Measurements from ENCODE around the gene PTCH2.

PTCH2 gene

DNA sequence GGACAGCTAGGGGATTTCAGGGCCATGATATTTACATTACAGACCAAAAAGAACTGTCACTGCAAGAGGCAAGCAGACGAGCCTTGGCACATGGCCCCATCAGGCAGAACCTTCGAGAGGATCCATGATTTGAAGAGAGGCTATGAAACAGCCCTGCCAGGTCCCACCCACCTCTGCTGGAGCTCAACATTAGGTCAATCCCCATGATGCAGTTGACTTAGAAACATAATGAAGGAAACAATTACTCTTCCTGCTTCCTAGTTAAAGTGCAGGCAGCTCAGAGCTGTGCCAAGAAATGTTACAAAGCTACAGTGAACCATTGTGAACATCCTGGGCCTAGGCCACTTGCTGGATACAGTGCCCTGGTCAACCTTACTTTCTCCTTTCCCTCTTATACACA, 41.7 kb upstream of the PTCH2 start:
- CTCF ChIA-PET = interaction anchor here (0.7 kb wide), 1 partner anchor 127 kb away, joined by 3 read pairs; the partner anchor contains the start of gene UROD
- Histone ChIP-seq H3K36me3 (ENCODE audit: control insufficient read depth in 2 of 2, insufficient read depth in 1 of 2, low read length in 2 of 2) (peaks cover 0 to 55% of the 10 kb centered on the region in 2 experiments; a peak in 1 of 3 replicates), H3K27ac (ENCODE audit: extremely low read depth, low read depth, low read length) (no peak overlapping the region), H3K4me3 (ENCODE audit: low read depth, low read length) (no peak overlapping the region), H3K4me1 (ENCODE audit: control insufficient read depth, insufficient read depth, low read length) (no peaks in the 10 kb centered on the region), H3K9me3 (ENCODE audit: control insufficient read depth, insufficient read depth, low read depth, low read length) (no peaks in the 10 kb centered on the region)
- TF ChIP-seq SP7 (tag by site-specific recombination; IDR thresholded peaks at IDR 0.05) (no peak), ZNF133 (tag by site-specific recombination; IDR thresholded peaks at IDR 0.05) (no peak), ZFHX2 (tag by site-specific recombination; conservative IDR thresholded peaks at IDR 0.05) (no peak)
- POLR2A ChIA-PET = no interaction called here

DNA sequence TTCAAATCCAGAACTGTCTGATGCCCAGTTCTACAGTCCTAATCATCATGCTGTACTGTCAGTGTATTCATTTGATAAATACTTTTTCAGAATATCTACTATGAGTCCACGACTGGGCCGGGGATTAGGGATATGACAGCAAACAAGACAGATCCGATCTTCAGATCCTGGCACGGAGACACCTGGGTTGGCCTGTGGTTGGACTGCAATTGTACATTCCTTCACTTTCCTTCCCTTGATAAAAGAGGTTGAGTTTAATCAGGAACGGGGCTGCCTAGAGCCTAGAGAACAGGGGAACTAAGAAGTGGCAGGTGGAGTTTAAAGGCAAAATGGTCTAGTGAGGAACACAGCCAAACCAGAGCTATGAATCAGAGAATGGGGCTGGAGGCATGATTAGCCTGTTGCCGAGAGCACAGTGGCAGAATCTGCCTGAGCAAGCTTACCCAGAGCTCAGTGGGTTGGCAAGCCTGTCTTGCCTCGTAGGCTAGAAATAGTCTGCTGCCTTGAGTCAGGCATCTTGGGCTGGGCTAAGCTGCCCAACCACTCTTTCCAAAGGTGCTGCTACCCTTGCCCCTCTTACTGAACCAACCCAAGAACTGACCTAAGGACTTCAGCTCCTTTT, 38.1 kb upstream of the PTCH2 start:
- Histone ChIP-seq H3K27ac (ENCODE audit: extremely low read depth, low read depth, low read length) (no peak overlapping the region), H3K9me3 (ENCODE audit: control insufficient read depth, insufficient read depth, low read depth, low read length) (no peaks in the 10 kb centered on the region), H3K36me3 (ENCODE audit: control insufficient read depth in 2 of 2, insufficient read depth in 1 of 2, low read length in 2 of 2) (peaks cover 0 to 53% of the 10 kb centered on the region in 2 experiments; a peak in 1 of 3 replicates), H3K4me1 (ENCODE audit: control insufficient read depth, insufficient read depth, low read length) (no peaks in the 10 kb centered on the region), H3K4me3 (ENCODE audit: low read depth, low read length) (no peak overlapping the region)
- ChIA-PET CTCF (no interaction called here), POLR2A (no interaction called here)
- TF ChIP-seq ZNF311 (tag by site-specific recombination; IDR thresholded peaks at IDR 0.05; ENCODE audit: borderline replicate concordance) (no peak), IKZF3 (tag by site-specific recombination; IDR thresholded peaks at IDR 0.05) (no peak), ZNF837 (tag by site-specific recombination; IDR thresholded peaks at IDR 0.05) (no peak), ZNF248 (tag by site-specific recombination; IDR thresholded peaks at IDR 0.05) (no peak), ZFP3 (tag by site-specific recombination; IDR thresholded peaks at IDR 0.05; ENCODE audit: low read depth) (no peak), ZNF558 (tag by site-specific recombination; IDR thresholded peaks at IDR 0.05) (no peak), ZBTB48 (tag by site-specific recombination; IDR thresholded peaks at IDR 0.05) (no peak)

GRCh38 chr1:44874155-44874554, 31.1 kb upstream of the PTCH2 start:
- CTCF ChIA-PET = no interaction called here
- POLR2A ChIA-PET = no interaction called here
- no peak overlapping the region for H3K27ac ChIP-seq (ENCODE audit: extremely low read depth, low read depth, low read length)
- no peak overlapping the region for H3K4me3 ChIP-seq (ENCODE audit: low read depth, low read length)
- H3K36me3 ChIP-seq (ENCODE audit: control insufficient read depth in 2 of 2, insufficient read depth in 1 of 2, low read length in 2 of 2) = peaks cover 0 to 50% of the 10 kb centered on the region in 2 experiments; a peak in 2 of 3 replicates
- H3K9me3 ChIP-seq (ENCODE audit: control insufficient read depth, insufficient read depth, low read depth, low read length) = no peaks in the 10 kb centered on the region
- H3K4me1 ChIP-seq (ENCODE audit: control insufficient read depth, insufficient read depth, low read length) = peaks cover 2% of the 10 kb centered on the region; the same call in 1 of the 2 replicates
- TF ChIP-seq, protein P1, sequence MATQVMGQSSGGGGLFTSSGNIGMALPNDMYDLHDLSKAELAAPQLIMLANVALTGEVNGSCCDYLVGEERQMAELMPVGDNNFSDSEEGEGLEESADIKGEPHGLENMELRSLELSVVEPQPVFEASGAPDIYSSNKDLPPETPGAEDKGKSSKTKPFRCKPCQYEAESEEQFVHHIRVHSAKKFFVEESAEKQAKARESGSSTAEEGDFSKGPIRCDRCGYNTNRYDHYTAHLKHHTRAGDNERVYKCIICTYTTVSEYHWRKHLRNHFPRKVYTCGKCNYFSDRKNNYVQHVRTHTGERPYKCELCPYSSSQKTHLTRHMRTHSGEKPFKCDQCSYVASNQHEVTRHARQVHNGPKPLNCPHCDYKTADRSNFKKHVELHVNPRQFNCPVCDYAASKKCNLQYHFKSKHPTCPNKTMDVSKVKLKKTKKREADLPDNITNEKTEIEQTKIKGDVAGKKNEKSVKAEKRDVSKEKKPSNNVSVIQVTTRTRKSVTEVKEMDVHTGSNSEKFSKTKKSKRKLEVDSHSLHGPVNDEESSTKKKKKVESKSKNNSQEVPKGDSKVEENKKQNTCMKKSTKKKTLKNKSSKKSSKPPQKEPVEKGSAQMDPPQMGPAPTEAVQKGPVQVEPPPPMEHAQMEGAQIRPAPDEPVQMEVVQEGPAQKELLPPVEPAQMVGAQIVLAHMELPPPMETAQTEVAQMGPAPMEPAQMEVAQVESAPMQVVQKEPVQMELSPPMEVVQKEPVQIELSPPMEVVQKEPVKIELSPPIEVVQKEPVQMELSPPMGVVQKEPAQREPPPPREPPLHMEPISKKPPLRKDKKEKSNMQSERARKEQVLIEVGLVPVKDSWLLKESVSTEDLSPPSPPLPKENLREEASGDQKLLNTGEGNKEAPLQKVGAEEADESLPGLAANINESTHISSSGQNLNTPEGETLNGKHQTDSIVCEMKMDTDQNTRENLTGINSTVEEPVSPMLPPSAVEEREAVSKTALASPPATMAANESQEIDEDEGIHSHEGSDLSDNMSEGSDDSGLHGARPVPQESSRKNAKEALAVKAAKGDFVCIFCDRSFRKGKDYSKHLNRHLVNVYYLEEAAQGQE (tag by site-specific recombination; IDR thresholded peaks at IDR 0.05) = no peak
- TF ChIP-seq ZNF140 (tag by site-specific recombination; IDR thresholded peaks at IDR 0.05) = no peak
- TF ChIP-seq ZNF133 (tag by site-specific recombination; IDR thresholded peaks at IDR 0.05) = no peak
- TF ChIP-seq ZNF23 (tag by site-specific recombination; IDR thresholded peaks at IDR 0.05; ENCODE audit: borderline replicate concordance) = no peak
- TF ChIP-seq ZNF555 (tag by site-specific recombination; conservative IDR thresholded peaks at IDR 0.05) = no peak
- no peak for TF ChIP-seq ZNF121 (tag by site-specific recombination; IDR thresholded peaks at IDR 0.05)
- TF ChIP-seq TCF7L2 (IDR thresholded peaks at IDR 0.05; ENCODE audit: borderline replicate concordance, low read depth, low read length) = no peak
- no peak for TF ChIP-seq HOXA7 (CRISPR knock-in tag; IDR thresholded peaks at IDR 0.05; ENCODE audit: borderline replicate concordance)
- TF ChIP-seq ZNF18 (tag by site-specific recombination; IDR thresholded peaks at IDR 0.05) = no peak
- TF ChIP-seq ZNF585B (tag by site-specific recombination; IDR thresholded peaks at IDR 0.05) = no peak
- TF ChIP-seq ZBTB8A (tag by site-specific recombination; IDR thresholded peaks at IDR 0.05) = no peak
- TF ChIP-seq, protein P2, sequence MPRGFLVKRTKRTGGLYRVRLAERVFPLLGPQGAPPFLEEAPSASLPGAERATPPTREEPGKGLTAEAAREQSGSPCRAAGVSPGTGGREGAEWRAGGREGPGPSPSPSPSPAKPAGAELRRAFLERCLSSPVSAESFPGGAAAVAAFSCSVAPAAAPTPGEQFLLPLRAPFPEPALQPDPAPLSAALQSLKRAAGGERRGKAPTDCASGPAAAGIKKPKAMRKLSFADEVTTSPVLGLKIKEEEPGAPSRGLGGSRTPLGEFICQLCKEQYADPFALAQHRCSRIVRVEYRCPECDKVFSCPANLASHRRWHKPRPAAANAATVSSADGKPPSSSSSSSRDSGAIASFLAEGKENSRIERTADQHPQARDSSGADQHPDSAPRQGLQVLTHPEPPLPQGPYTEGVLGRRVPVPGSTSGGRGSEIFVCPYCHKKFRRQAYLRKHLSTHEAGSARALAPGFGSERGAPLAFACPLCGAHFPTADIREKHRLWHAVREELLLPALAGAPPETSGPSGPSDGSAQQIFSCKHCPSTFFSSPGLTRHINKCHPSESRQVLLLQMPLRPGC (tag by site-specific recombination; IDR thresholded peaks at IDR 0.05) = no peak
- TF ChIP-seq ZSCAN23 (tag by site-specific recombination; IDR thresholded peaks at IDR 0.05) = no peak
- no peak for TF ChIP-seq ZNF692 (tag by site-specific recombination; IDR thresholded peaks at IDR 0.05)

Data from HEK293 (cell line).